Measurements from ENCODE around the gene RNF130. TPM values are rescaled to one million over a fixed set of nuclear protein-coding genes. Genes with fewer than 3 reads are reported as not detected.
"Not testable (repeated sequence)": the region's sequence is repeated elsewhere in the genome, so short reads cannot be mapped to it uniquely, and the experiment has no call there.

Gene RNF130
- total RNA-seq, 1 experiment from 2014 or later, result 37.4 TPM

- no peak for DNase-seq (ENCODE audit: low read depth)
These were observed 32.1 kb upstream of the RNF130 start for GRCh38 chr5:180103487-180104167.

DNA sequence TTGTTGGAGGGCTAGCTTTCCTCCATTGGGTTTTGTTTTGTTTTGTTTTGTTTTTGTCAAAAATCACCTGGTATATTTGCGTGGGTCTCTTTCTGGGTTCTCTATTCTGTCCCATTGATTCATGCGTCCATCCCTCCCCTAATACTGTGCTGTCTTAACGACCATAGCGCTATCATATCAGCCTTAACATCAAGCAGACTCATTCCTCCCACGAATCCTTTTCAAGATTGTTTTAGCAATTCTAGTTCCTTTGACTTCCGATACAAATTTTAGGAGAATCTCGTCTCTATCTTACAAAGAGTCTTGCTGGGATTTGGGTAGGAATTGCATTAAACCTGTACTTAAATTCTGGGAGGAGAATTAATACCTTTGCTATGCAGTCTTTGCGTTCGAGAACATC is 31.1 kb upstream of the RNF130 start:
- no peak for DNase-seq (ENCODE audit: low read depth)

DNA sequence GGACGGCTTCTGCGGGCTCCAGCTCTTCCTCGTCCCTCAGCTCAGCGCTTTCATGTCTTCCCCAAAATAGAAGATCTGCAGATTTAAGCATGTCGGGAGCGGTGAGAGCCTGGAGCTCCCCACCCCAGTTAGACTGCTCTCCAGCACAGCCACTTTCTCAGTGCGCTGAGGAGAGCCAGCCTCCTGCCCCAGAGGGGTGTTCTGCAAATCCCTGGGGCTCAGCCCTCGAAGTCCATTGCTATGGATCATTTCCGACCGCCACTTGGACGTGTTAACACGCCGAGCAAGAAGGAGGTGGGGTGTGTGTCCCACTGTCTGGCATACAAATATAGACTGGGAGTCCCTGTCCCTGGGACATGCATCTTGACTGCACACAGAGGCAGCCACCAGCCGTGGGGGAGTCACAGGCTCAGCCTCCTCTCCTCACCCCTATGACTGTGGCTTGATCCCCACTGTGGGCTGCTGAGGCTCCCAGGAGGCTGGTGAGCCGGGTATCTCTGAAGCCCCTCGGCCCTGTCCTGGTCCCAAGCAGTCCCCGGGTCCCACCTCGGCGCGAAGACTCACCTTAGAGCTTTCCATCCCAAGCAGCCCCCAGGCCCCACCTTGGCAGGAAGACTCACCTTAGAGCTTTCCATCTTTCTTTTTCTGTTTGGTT is 30.0 kb upstream of the RNF130 start:
- DNase-seq (ENCODE audit: low read depth), result no peak

- DNase-seq (ENCODE audit: low read depth), result no peak
These were observed 29.3 kb upstream of the RNF130 start for GRCh38 chr5:180100621-180101450.

DNA sequence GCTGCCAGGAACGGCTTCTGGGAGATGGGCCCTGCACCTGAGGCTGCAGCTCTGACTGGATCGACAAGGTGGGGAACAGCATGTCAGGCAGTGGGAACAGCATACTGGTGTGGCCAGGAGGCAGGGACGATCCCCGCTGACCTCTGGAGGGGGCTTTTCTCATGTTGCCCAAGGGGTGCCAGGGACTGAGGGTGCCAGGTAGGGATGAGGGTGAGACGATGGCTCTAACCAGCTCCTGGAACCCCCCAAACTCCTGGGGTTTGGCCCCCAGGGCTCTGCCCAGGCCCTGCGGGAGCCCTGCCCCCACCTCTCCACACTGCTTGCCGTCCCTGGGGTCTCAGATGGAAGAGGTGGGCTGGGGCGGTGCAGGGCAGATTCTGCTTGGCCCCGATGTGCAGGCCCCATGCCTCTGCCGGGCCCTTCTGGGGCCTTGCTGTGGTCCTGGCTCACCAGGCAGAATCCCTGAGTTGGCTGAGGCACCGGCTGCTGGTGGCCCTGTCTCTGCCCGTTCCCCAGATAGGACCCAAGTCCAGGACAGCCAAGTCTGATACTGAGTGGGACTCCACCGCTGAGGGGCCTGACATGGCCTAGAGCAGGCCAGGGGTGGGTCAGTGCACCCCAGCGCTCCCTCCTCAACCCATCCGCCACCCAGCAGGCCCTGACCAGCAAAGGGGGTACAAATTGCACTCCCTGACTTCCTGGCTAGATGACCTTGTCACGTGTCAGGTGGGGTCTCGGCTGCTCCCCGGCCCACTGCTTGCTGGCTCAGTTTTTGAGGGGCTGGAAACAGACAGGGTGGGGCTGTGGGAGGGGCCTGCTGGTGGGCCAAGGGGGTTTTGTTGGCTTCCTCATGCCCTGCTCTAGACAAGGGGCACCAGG is 28.4 kb upstream of the RNF130 start:
- DNase-seq (ENCODE audit: low read depth), result no peak

DNA sequence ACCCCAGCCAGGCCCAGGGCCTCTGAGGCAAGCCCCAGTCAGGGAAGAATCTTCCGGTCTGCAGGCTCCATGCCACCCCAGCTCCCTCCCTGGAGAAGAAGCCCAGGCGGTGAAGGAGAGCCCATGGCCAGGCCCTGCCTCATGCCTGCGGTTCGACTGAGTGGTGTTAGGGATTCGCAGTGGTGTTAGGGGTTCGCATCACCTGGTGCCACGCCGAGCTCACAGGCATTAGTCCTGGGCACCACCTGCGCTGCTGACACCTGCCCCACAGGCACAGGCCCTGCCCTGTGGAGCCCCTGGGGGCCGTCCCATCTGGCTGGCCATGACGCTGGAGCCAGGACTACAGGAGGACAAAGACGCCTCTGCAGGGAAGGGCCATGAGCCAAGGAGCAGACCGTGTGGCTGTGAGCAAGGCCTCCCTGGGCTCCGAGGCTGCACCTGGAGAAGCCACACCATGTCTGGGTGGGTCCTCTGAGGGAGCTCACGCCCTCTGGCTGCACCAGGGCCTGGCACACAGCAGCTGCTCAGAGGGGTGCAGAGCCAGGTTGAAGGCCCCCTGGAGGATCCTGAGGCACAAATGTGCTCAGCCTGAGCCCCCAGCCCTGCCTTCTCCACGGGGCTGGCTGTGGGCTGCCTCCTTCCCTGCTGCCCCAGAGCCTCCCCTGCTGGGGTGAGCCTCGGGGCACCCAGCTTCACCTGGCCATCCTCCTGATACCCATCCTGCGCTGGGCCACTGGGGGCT is 27.6 kb upstream of the RNF130 start:
- no peak for DNase-seq (ENCODE audit: low read depth)

DNA sequence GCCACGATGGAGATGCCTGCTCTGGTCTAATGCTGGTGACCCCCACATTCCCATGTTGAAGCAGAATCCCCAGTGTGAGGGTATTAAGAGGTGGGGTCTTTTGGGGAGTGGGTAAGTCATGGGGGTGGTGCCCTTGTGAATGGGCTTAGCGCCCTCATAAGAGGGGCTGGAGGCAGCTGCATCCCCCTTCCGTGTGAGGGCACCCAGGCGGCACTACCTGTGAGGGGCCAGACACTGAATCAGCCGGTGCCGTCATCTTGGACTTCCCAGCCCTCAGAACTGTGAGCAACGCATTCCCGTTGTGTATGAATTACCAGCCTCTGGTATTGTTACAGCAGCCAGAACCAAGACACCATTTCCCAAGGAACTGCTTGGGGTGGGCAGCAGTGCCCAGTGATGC is 27.0 kb upstream of the RNF130 start:
- DNase-seq (ENCODE audit: low read depth), result no peak

GRCh38 chr5:180097926-180098325 is 26.4 kb upstream of the RNF130 start:
- no peak for DNase-seq (ENCODE audit: low read depth)

GRCh38 chr5:180097163-180097894 is 25.8 kb upstream of the RNF130 start:
- no peak for DNase-seq (ENCODE audit: low read depth)

DNA sequence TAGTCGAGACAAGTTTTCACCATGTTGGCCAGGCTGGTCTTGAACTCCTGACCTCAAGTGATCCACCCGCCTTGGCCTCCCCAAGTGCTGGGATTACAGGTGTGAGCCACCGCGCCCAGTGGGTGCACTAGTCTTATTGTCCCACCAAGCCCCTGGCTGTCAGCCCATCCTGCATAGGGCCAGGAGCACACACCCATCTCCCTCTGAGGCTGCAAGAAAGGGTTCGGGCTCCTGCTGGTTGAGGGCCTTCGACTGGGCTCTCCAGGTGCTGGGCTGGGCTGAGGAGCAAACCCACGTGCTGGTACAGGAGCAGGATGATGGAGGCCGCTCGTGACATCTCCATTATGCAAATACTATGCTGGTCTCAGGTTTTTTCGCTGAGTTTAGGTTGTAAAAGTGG is 25.1 kb upstream of the RNF130 start:
- DNase-seq (ENCODE audit: low read depth), result no peak

GRCh38 chr5:180095545-180095944 is 24.0 kb upstream of the RNF130 start:
- no peak for DNase-seq (ENCODE audit: low read depth)

DNA sequence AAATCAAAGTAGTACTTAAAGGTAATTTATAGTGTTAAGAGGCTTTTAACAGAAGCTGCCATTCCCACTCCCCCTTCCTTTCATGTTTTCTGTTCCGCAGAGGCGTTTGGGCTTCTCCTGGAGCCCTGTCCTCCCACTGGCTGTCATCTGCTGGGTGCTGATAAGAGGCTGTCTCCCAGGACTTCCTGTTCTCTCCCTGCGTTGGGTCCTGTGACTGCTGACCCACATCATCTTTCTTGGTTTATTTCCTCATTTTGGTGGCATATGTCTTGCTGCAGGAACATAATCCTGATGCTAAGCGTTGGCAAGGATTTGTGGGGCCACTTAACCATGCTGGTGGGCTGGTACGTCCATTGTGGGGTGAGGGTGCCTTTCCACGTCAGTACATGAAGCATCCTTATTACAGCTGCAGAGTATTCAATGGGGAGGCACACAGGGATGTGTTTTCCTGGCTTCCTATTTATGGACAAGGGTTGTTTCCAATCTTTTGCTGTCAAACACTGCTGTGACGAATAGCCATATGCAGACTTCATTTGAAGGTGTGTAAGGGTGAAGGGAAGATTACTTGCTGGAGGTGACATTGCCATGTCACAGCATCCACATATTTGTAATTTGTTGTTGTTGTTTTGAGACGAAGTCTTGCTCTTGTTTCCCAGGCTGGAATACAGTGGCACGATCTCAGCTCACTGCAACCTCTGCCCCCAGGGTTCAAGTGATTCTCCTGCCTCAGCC is 22.3 kb upstream of the RNF130 start:
- DNase-seq (ENCODE audit: low read depth), result no peak

GRCh38 chr5:180093241-180093640 is 21.7 kb upstream of the RNF130 start:
- DNase-seq (ENCODE audit: low read depth), result no peak

GRCh38 chr5:180090769-180091546 is 19.4 kb upstream of the RNF130 start:
- DNase-seq (ENCODE audit: low read depth), result peak; percentile 54

- peak; percentile 88 for DNase-seq (ENCODE audit: low read depth)
These were observed 18.7 kb upstream of the RNF130 start for GRCh38 chr5:180090098-180090768.

- not testable (repeated sequence) for DNase-seq (ENCODE audit: low read depth)
These were observed 18.1 kb upstream of the RNF130 start for GRCh38 chr5:180089628-180090027.

DNA sequence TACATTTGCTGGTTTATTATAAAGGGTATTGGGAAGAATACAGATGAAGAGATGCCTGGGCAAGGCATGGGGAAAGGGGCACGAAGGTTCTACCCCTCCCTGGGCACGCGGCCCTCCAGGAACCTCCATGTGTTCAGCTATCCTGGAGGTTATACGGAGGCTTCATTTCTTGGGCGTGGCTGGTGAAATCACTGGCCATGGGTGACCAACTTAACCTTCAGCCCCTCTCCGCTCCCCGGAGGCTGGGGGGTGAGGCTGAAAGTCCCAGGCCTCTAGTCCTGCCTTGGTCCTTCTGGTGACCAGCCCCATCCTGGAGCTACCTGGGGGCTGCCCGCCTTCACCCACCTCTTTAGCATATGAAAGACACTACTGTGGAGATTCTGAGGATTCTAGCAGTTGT is 17.0 kb upstream of the RNF130 start:
- DNase-seq (ENCODE audit: low read depth), result no peak

GRCh38 chr5:180086816-180087399 is 15.3 kb upstream of the RNF130 start:
- DNase-seq (ENCODE audit: low read depth), result no peak

Measured in Daoy (cell line).